ENCODE results near the gene ASNSD1. TPM values are rescaled to one million over a fixed set of nuclear protein-coding genes. Genes with fewer than 3 reads are reported as not detected.

Gene ASNSD1
- total and polyA plus RNA-seq, 4 donors, result 28.0 to 55.8 (median 30.1) TPM

DNA sequence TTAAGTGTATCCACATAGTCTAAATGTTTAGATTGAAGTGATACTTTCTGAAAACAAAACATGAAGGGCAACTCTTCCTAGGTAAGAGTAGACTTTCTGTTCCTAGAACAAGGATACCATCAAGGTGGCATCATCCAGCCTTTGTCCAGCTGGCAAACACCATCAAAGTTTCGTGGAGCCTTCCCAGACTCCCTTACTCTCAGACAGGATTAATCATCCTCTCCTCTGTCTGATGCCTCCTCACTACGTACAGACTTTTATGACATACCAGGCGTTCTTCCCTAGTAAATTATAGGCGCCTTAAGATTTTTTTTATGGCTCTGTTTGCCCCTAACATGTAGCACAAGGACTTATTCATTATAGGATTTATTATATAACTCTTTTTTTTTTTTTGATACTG, 29.4 kb upstream of the ASNSD1 start:
- TF ChIP-seq, protein P1, sequence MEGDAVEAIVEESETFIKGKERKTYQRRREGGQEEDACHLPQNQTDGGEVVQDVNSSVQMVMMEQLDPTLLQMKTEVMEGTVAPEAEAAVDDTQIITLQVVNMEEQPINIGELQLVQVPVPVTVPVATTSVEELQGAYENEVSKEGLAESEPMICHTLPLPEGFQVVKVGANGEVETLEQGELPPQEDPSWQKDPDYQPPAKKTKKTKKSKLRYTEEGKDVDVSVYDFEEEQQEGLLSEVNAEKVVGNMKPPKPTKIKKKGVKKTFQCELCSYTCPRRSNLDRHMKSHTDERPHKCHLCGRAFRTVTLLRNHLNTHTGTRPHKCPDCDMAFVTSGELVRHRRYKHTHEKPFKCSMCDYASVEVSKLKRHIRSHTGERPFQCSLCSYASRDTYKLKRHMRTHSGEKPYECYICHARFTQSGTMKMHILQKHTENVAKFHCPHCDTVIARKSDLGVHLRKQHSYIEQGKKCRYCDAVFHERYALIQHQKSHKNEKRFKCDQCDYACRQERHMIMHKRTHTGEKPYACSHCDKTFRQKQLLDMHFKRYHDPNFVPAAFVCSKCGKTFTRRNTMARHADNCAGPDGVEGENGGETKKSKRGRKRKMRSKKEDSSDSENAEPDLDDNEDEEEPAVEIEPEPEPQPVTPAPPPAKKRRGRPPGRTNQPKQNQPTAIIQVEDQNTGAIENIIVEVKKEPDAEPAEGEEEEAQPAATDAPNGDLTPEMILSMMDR (IDR thresholded peaks at IDR 0.05; ENCODE audit: control extremely low read depth, extremely low read depth), result no peak
- Histone ChIP-seq H3K9me3 (ENCODE audit: control insufficient read depth in 4 of 4, insufficient read depth in 3 of 4, low read length in 3 of 4) (no peaks in the 10 kb centered on the region), H3K36me3 (ENCODE audit: control insufficient read depth in 4 of 4, insufficient read depth in 4 of 4, low read length in 4 of 4) (no peaks in the 10 kb centered on the region), H3K4me3 (no peak overlapping the region), H3K27ac (ENCODE audit: low read depth in 1 of 2, low read length in 1 of 2) (no peak overlapping the region), H3K27me3 (ENCODE audit: control insufficient read depth in 3 of 3, insufficient read depth in 3 of 3, low read length in 2 of 3) (no peaks in the 10 kb centered on the region), H3K9ac (ENCODE audit: insufficient read depth in 1 of 2, low read length in 2 of 2) (no peak overlapping the region), H3K4me1 (ENCODE audit: control insufficient read depth in 5 of 5, insufficient read depth in 5 of 5, low read length in 5 of 5) (peaks cover 0 to 14% (median 1%) of the 10 kb centered on the region in 5 donors)
- 87 to 92% methylated on average over 4 of the region's 4 CpGs for WGBS, 2 donors
- ATAC-seq (ENCODE audit: insufficient read depth, low FRiP score) (no peak), DNase-seq (no peak)

DNA sequence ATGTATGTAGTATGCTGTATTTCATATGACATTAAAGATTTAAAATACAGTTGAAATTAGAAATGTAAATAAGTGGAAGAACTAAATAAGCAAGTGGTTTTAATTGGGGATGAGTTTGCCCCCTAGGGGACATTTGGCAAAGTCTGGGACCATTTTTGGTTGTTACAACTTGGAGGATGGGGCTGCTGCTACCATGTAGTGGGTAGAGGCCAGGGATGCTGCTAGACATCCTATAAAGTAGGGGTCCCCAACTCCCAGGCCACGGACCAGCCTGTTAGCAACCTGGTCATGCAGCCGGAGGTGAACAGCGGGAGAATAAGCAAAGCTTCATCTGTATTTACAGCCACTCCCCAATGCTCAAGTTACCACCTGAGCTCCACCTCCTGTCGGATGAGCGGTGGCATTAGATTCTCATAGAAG, 27.9 kb upstream of the ASNSD1 start:
- Histone ChIP-seq H3K9me3 (ENCODE audit: control insufficient read depth in 4 of 4, insufficient read depth in 3 of 4, low read length in 3 of 4) (no peaks in the 10 kb centered on the region), H3K27ac (ENCODE audit: low read depth in 1 of 2, low read length in 1 of 2) (no peak overlapping the region), H3K36me3 (ENCODE audit: control insufficient read depth in 4 of 4, insufficient read depth in 4 of 4, low read length in 4 of 4) (no peaks in the 10 kb centered on the region), H3K4me3 (no peak overlapping the region), H3K4me1 (ENCODE audit: control insufficient read depth in 5 of 5, insufficient read depth in 5 of 5, low read length in 5 of 5) (peaks cover 0 to 14% (median 1%) of the 10 kb centered on the region in 5 donors), H3K27me3 (ENCODE audit: control insufficient read depth in 3 of 3, insufficient read depth in 3 of 3, low read length in 2 of 3) (no peaks in the 10 kb centered on the region), H3K9ac (ENCODE audit: insufficient read depth in 1 of 2, low read length in 2 of 2) (no peak overlapping the region)
- no peak for ATAC-seq (ENCODE audit: insufficient read depth, low FRiP score)
- DNase-seq, result peak in 2 of 3 donors; percentile 51 to 66
- TF ChIP-seq, protein P1 (IDR thresholded peaks at IDR 0.05; ENCODE audit: control extremely low read depth, extremely low read depth), result no peak
- WGBS, 2 donors, result 85 to 88% methylated on average over 5 of the region's 5 CpGs

DNA sequence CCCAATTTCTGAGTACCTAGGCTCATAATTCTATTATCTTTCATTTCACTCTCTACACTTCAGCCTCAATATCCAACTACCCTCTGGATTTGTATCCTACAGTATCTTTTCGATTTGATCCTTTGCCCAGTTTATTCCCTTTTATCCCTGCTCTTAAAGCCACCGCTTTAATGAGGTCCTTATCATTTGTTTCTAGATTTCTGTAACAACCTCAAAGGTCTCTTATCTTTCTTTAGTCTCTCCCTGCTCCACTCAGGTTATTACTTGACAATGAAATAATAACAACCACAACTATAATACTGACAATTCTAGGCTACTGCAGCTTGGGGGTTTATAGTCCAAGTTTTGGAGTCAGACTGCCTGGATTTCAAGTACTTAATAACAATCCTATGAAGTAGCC, 25.9 kb upstream of the ASNSD1 start:
- no peak for DNase-seq
- WGBS, 2 donors, result 65 to 82% methylated on average over 2 of the region's 2 CpGs
- no peak overlapping the region for H3K27ac ChIP-seq (ENCODE audit: low read depth in 1 of 2, low read length in 1 of 2)
- H3K4me3 ChIP-seq, result no peak overlapping the region
- H3K27me3 ChIP-seq (ENCODE audit: control insufficient read depth in 3 of 3, insufficient read depth in 3 of 3, low read length in 2 of 3), result no peaks in the 10 kb centered on the region
- H3K9me3 ChIP-seq (ENCODE audit: control insufficient read depth in 4 of 4, insufficient read depth in 3 of 4, low read length in 3 of 4), result no peaks in the 10 kb centered on the region
- TF ChIP-seq, protein P1 (IDR thresholded peaks at IDR 0.05; ENCODE audit: control extremely low read depth, extremely low read depth), result no peak
- no peak for ATAC-seq (ENCODE audit: insufficient read depth, low FRiP score)
- no peaks in the 10 kb centered on the region for H3K36me3 ChIP-seq (ENCODE audit: control insufficient read depth in 4 of 4, insufficient read depth in 4 of 4, low read length in 4 of 4)
- H3K9ac ChIP-seq (ENCODE audit: insufficient read depth in 1 of 2, low read length in 2 of 2), result no peak overlapping the region
- H3K4me1 ChIP-seq (ENCODE audit: control insufficient read depth in 5 of 5, insufficient read depth in 5 of 5, low read length in 5 of 5), result peaks cover 0 to 1% (median 0%) of the 10 kb centered on the region in 5 donors

All from lung (tissue), 12 donors.